NCI-H1048 (cell line): Measurements from ENCODE around the gene HOXD3.

Experiments used
- DNase-seq: peaks from one replicate; lab custom pipeline; 2025; lab: John Stamatoyannopoulos, UW

HOXD3 gene

DNA sequence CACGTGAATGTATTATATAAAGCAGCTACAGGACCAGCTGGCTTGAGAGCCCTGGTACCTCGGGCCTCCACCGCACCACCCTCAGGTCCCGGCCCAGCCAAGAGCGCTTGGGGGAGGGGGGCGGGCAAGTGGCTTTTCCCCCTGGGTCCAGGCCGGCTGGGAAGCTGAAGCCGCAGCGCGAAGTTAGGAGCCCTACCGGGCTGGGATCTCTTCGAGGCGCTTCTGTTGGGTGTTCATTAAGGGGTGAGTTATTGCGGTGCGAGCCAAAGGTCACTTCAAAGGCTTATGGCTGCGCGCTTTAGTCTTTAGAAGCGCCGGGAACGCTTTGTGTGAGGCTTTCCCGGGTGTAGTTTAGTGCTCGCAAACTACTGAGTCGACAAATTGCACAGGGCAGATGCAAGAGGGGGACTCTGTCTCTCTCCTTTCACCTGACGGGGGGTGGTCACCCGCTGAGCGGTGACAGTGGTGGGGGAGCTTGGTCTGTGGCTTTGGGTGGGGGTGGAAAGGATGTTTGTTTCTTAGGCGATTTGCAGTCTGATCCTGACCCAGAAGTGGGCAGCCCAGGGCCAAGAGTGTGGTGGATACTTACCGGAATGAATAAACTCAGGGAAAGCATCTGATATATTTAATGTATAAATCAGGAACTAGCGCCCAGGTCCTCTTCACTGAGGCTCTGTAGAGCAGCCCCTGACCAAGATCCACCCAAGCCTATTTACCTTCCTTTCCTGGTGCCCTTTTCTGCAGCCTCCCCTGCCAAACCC, 6.0 kb downstream of the HOXD3 start:
- no peak for DNase-seq

- DNase-seq: no peak
These were observed 6.6 kb downstream of the HOXD3 start for GRCh38 chr2:176163672-176164056.

DNA sequence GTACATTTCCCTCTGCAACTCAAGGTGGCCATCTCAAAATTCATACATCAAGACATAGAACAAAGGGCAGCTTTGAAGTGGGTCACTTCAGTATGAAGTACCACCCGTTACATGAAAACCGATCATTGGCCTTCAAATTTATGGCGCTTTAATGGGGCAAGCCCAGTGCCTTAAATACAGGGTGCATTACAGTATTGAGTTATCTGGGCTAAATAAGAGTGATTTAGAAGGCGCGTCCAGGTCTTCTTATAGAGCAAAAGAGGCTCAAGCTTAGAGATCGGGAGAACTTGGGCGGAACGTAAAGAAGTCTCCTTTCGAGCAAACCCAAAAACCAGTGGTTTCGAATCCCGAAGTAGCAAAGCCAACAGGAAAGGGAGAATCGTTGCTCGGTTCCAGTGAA, 7.1 kb downstream of the HOXD3 start:
- DNase-seq: no peak

DNA sequence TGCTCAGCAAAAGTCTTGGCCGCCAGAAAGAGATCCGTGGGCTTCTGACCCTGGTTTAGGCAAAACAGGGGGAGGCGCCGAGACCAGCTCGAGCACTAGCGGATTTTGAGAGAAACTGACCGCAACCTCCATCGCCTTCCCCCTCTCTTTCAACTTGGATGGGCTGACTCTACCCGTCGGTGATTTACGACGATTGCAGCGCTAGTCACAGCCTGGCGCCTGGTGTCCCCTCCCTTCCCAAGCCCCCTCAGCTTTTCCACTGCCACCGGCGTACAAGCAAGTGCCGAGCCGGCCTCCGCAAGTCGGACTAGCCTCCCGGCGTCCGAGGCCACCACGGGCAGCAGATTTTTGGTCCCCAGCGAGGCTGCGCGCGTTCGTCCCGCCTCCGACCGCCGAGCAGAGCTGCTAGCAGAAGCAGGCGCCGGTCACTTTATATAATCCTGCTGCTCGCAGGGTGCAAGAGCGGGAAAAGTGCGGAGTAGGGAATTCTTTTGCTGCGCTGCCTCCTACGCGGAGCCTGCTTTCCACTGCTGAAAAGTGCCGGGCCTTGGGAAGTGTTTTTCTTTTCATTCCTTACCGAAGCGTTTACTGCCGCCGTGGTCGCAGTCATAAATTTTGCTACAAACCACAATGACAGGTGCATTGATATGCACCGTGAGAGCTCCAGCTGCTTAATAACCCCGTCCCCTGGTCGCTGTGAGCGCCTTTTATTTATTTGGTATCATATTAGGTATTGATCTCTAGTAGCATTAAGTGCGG, 7.7 kb downstream of the HOXD3 start:
- no peak for DNase-seq

- no peak for DNase-seq
These were observed 8.4 kb downstream of the HOXD3 start for GRCh38 chr2:176165370-176166050.

DNA sequence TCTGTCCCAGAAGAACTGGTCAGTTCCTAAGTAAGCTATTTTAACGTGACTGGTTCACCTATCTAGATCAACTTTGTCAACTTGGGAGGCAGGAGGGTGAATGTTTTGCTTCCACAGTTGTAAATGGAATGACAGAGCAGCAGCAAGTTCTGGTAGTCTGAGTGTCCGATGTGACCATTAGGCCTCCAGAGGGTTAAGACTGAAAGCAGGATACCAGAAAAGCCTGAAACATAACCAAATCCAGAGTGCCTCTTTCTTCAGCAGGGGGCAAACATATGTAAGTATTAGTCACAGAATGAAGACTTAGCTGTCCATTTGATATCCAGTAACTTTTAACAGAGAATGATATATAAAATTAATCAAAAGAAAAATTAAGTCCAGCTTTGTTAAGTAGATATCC, 9.2 kb downstream of the HOXD3 start:
- DNase-seq: no peak

DNA sequence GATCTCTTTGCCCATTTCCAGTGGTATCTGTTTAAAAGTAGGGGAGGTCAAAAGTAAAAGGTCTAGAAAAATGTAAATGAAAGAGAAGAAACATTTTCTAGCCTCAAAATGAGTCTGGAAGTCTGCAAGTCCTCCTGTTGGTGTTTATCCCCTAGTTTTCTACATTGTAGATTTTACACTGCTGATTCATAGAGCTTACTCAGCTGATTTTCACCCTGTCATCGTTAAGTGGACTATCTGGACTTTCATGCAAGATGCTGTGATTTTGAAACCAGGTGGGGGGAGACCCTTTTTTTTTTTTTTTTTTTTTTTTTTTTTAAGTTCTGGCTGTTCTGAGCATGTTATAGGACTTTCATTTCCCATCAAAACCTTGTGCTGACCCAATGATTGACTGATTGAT, 10.3 kb downstream of the HOXD3 start:
- DNase-seq: no peak

DNA sequence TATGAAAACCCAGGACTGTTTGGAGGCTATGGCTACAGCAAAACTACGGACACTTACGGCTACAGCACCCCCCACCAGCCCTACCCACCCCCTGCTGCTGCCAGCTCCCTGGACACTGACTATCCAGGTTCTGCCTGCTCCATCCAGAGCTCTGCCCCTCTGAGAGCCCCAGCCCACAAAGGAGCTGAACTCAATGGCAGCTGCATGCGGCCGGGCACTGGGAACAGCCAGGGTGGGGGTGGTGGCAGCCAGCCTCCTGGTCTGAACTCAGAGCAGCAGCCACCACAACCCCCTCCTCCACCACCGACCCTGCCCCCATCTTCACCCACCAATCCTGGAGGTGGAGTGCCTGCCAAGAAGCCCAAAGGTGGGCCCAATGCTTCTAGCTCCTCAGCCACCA, 12.1 kb downstream of the HOXD3 start:
- DNase-seq: no peak

- no peak for DNase-seq
These were observed 12.6 kb downstream of the HOXD3 start for GRCh38 chr2:176169711-176170110.

DNA sequence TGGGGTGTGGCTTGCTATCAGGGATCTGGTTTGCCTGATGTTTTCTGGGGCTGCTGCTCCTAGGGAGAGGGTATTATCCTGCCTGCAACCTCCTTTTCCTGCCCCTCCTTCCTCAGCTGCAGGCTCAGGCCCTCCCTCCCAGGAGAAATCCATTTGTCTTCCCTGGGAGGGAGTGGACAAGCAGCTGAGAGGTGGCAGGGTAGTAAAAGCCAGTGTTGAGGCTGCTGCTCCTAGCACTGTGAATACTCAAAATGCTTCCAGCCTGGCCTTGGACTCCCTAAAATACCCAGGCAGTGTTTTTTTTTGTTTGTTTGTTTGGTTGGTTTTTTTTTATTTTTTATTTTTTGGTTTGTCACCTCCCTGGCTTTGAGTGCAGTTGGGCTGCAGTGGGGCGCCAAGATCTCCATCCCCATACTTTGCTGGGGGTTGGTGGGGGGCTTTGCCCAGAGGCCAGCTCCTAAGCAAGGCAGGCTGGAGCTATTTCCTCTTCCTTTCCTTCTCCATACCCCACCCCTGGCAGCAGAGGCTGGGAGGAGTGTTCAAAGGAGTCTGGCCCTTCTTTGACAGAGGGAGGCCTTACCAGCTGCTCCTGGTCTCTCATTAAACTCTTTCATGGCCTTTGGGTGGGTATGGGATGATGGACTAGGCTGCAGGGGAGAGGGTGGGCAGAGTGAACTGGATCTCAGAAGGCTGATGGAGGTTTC, 13.6 kb downstream of the HOXD3 start:
- DNase-seq: no peak

GRCh38 chr2:176171351-176172006, 14.4 kb downstream of the HOXD3 start:
- no peak for DNase-seq

GRCh38 chr2:176172007-176172894, 15.1 kb downstream of the HOXD3 start:
- DNase-seq: no peak

- no peak for DNase-seq
These were observed 15.9 kb downstream of the HOXD3 start for GRCh38 chr2:176172895-176173566.

DNA sequence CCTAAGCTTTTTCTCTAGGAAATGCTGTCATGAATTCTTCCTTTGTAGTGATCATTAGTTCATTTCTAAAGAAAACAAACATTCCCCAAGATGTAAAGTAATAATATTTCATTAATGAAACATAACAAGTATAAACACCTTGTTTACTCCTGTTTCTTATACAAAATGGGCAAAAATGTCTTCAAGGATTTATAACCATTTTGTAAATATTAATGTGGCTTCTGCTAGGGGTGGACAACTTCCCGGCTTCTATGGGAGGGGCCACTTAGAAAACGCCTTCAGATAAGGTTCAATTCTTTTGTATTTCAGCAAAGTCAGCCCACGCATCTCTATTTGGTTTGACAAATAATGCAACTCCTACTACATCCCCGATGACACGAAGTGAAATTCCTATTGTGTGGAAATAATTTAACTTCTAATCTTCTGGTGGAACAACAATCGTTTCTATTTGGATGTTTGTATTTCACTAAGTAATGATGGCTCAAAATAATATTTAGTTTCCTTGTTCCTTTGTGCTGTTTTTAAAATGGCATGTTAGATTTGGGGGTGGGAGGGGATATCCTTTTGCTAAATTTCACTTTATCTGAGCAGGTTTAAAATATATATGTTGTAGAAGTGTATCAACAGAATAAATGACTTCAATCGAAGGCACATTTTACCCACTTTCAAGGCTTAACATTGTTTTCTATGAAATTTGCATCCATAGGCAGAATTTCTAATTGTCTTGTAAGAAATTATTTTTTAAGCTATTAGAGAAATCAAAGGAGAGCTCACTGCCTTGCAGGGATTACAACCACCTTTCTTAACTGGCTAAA, 16.7 kb downstream of the HOXD3 start:
- DNase-seq: no peak

- no peak for DNase-seq
These were observed 17.3 kb downstream of the HOXD3 start for GRCh38 chr2:176174382-176174823.

DNA sequence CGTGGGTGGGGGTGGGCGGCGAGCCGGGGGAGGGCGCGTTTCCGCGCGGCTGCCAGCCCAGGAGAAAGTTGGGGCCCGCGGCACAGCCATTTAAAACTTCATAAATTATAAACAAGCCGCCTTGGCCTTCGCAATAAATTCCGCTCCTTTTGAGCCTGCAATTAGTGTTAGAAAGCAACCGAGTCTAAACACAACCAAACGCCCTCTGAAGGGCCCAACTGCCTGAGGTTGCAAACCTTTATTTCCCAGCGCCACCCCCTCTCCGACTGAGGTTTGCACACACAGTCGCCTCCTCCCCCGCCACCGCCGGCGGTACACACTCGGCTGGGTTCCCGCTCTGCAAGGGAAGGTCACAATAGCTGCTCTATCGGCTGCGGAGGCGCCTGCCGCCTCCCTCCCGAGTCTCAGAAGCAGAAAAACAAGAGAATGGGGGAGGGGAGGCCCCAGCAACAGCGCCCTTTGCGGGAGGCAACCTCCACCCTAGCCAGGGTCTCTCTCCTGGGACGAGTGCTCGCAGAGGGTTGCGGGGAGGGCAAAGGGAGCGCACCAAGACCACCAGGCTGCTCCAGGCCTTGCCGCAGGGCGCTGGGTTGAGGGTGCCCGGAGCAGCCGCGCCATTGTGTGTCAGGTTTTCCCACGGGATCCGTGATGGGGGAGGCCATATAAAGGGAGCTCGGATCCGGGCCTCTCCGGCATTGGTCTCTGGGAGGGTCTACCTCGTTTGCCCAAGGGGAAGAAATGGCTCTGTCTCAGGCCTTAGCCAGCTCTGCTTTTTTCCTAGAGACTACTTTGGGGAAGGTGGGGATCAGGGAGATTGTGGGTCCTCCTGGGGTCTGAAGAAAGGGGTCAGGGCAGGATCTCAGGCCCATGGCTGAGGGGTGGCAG, 18.0 kb downstream of the HOXD3 start:
- DNase-seq: no peak

- DNase-seq: no peak
These were observed 18.9 kb downstream of the HOXD3 start for GRCh38 chr2:176175709-176176607.
